Measurements from ENCODE around the gene MARCHF3. TPM values are rescaled to one million over a fixed set of nuclear protein-coding genes. Genes with fewer than 3 reads are reported as not detected.
"Not testable (repeated sequence)": the region's sequence is repeated elsewhere in the genome, so short reads cannot be mapped to it uniquely, and the experiment has no call there.

Gene MARCHF3
- total RNA-seq, 4 donors from 2014 or later: 3.0 to 14.5 (median 4.6) TPM

DNA sequence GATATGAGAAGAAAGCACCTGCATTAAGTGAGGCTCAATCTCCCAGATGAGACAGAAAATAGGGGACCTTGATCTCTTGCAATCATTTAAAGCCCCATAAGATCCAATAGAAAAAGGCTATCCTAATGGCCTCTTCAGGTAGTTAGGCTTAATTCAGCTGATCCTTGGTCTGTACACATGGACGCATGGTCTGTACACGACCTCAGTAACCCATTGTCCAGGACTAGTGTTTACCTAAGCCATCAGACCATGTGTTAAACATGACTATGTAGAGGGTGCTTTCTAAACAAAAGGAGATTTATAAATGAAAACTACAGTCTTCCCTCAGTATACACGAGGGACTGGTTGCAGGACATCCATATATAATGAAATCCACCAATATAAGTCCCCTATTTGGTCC lies 7.5 kb downstream of the MARCHF3 start:
- Histone ChIP-seq H3K27me3 (no peaks in the 10 kb centered on the region), H3K36me3 (no peaks in the 10 kb centered on the region), H3K27ac (no peak overlapping the region), H3K4me3 (replicated peaks in 1 of 3) (no peak overlapping the region), H3K4me1 (peaks cover 0 to 16% of the 10 kb centered on the region in 2 donors), H3K9me3 (no peaks in the 10 kb centered on the region)
- TF ChIP-seq, protein P1, sequence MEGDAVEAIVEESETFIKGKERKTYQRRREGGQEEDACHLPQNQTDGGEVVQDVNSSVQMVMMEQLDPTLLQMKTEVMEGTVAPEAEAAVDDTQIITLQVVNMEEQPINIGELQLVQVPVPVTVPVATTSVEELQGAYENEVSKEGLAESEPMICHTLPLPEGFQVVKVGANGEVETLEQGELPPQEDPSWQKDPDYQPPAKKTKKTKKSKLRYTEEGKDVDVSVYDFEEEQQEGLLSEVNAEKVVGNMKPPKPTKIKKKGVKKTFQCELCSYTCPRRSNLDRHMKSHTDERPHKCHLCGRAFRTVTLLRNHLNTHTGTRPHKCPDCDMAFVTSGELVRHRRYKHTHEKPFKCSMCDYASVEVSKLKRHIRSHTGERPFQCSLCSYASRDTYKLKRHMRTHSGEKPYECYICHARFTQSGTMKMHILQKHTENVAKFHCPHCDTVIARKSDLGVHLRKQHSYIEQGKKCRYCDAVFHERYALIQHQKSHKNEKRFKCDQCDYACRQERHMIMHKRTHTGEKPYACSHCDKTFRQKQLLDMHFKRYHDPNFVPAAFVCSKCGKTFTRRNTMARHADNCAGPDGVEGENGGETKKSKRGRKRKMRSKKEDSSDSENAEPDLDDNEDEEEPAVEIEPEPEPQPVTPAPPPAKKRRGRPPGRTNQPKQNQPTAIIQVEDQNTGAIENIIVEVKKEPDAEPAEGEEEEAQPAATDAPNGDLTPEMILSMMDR (IDR thresholded peaks at IDR 0.05): no peak
- TF ChIP-seq POLR2A (IDR thresholded peaks at IDR 0.05): no peak
- 89 to 95% methylated on average over 3 of the region's 3 CpGs for WGBS, 2 donors
- intact Hi-C loops (cut with DNase I): no loop called here
- DNase-seq: no peak

DNA sequence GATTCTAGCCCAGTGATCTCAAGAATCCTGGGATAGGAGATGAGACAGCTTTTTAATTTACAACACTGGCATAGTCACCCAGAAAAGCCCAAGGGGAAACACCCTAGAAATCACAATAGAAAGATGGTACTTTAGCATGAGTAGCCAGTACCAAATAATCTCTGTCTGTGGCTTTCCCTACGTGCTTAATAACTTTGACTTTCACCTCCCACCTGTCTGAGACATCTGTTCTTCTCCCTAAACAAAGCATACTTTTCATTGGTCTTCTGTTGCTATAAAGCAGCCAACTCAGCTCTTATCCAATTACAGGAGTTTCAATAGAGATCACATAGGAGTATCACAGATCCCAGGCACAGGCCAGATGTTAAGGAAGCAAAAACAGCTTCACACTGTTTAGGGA lies 10.4 kb downstream of the MARCHF3 start:
- Histone ChIP-seq H3K27ac (no peak overlapping the region), H3K4me1 (no peaks in the 10 kb centered on the region), H3K4me3 (replicated peaks in 1 of 3) (no peak overlapping the region), H3K36me3 (no peaks in the 10 kb centered on the region), H3K9me3 (no peaks in the 10 kb centered on the region), H3K27me3 (no peaks in the 10 kb centered on the region)
- 88 to 89% methylated on average over 1 of the region's 1 CpG for WGBS, 2 donors
- no peak for DNase-seq
- intact Hi-C loops (cut with DNase I): no loop called here
- TF ChIP-seq POLR2A (IDR thresholded peaks at IDR 0.05): no peak
- TF ChIP-seq, protein P1 (IDR thresholded peaks at IDR 0.05): no peak

DNA sequence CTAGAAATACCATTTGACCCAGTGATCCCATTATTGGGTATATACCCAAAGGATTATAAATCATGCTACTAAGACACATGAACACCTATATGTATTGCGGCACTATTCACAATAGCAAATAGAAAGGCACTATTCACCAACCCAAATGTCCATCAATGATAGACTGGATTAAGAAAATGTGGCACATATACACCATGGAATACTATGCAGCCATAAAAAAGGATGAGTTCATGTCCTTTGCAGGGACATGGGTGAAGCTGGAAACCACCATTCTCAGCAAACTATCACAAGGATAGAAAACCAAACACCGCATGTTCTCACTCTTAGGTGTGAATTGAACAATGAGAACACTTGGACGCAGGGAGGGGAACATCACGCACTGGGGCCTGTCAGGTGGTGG lies 13.6 kb downstream of the MARCHF3 start:
- H3K36me3 ChIP-seq; intact Hi-C loops (cut with DNase I); H3K27ac ChIP-seq; H3K9me3 ChIP-seq; H3K4me3 ChIP-seq (replicated peaks in 1 of 3); H3K4me1 ChIP-seq; DNase-seq; H3K27me3 ChIP-seq: not testable (repeated sequence)
- 98% methylated on average over 4 of the region's 4 CpGs for WGBS, 2 donors

DNA sequence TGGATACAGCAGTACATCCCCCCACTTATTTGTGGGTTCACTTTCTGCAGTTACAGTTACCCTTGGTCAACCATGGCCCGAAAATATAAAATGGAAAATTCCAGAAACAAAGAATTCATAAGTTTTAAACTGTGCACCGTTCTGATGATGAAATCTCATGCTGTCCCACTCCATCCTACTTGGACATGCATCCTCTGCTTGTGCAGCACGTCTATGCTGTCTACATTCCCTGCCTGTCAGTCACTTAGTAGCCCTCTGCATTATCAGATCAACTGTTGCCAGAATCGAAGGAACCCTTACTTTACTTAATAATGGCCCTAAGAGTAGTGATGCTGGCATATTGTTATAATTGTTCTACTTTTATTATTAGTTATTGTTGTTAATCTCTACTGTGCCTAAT lies 14.6 kb downstream of the MARCHF3 start:
- Histone ChIP-seq H3K36me3 (no peaks in the 10 kb centered on the region), H3K4me3 (replicated peaks in 1 of 3) (no peak overlapping the region), H3K27ac (no peak overlapping the region), H3K27me3 (no peaks in the 10 kb centered on the region), H3K4me1 (peaks cover 0 to 6% of the 10 kb centered on the region in 2 donors), H3K9me3 (no peaks in the 10 kb centered on the region)
- WGBS, 2 donors: 71 to 72% methylated on average over 4 of the region's 4 CpGs
- intact Hi-C loops (cut with DNase I): no loop called here
- no peak for DNase-seq
- TF ChIP-seq, protein P1 (IDR thresholded peaks at IDR 0.05): no peak
- TF ChIP-seq POLR2A (IDR thresholded peaks at IDR 0.05): no peak

DNA sequence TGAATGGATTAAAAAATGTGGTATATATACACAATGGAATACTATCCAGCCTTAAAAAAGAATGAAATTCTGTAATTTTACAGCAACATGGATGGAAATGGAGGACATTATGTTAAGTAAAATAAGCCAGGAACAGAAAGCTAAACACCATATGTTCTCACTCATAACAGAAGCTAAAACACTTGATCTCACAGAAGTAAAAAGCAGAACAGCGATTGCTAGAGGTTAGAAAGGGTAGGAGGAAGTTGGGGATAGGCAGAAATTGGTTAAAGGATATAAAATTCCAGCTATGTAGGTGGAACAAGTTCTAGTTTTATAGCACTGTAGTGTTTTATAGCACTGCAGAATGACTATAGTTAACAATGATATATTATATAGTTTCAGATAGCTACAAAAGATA lies 15.8 kb downstream of the MARCHF3 start:
- DNase-seq: no peak
- Histone ChIP-seq H3K36me3 (no peaks in the 10 kb centered on the region), H3K27me3 (no peaks in the 10 kb centered on the region), H3K4me3 (replicated peaks in 1 of 3) (no peak overlapping the region), H3K9me3 (no peaks in the 10 kb centered on the region), H3K27ac (no peak overlapping the region), H3K4me1 (peaks cover 0 to 6% of the 10 kb centered on the region in 2 donors)
- intact Hi-C loops (cut with DNase I): no loop called here
- 88 to 93% methylated on average over 1 of the region's 1 CpG for WGBS, 2 donors
- TF ChIP-seq POLR2A (IDR thresholded peaks at IDR 0.05): no peak
- TF ChIP-seq, protein P1 (IDR thresholded peaks at IDR 0.05): no peak

DNA sequence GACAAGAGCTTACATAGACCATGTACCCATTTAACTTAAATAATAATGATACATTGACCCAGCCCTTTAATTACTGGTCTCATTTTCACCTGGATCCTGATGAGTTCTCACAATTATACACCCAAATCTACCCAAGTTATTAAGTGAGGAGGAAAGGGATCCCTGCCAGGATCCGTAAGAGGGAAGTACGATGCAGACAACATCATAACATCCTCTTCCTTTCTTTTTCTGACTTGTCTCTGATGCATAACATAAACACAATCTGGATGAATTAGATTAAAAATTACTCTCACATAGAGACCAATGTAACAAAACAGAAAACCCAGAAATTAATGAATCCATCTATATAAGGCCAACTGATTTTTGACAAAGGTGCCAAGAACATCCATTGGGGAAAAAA lies 17.0 kb downstream of the MARCHF3 start:
- TF ChIP-seq, protein P1 (IDR thresholded peaks at IDR 0.05): no peak
- no peak for TF ChIP-seq POLR2A (IDR thresholded peaks at IDR 0.05)
- intact Hi-C loops (cut with DNase I): no loop called here
- H3K27ac ChIP-seq: no peak overlapping the region
- no peak overlapping the region for H3K4me3 ChIP-seq (replicated peaks in 1 of 3)
- WGBS, 2 donors: 79 to 82% methylated on average over 2 of the region's 2 CpGs
- no peak for DNase-seq
- H3K4me1 ChIP-seq: peaks cover 0 to 6% of the 10 kb centered on the region in 2 donors
- no peaks in the 10 kb centered on the region for H3K36me3 ChIP-seq
- no peaks in the 10 kb centered on the region for H3K27me3 ChIP-seq
- no peaks in the 10 kb centered on the region for H3K9me3 ChIP-seq
